HG02938 (cell line): ENCODE data around the gene IQSEC3.
"Not testable (repeated sequence)": the region's sequence is repeated elsewhere in the genome, so short reads cannot be mapped to it uniquely, and the experiment has no call there.

Experiments used
- ATAC-seq: cut with Tn5 transposase; IDR thresholded peaks from one replicate; pipeline ENCODE4 v1.9.1; 2021; ENCODE audit warnings: mild to moderate bottlenecking, moderate library complexity; ENCODE audit not compliant: unreplicated experiment

IQSEC3 gene

GRCh38 chr12:52902-53734, 13.4 kb upstream of the IQSEC3 start:
- ATAC-seq: not testable (repeated sequence)

- ATAC-seq: no peak
These were observed 12.5 kb upstream of the IQSEC3 start for GRCh38 chr12:53735-54730.

- ATAC-seq: no peak
These were observed 11.6 kb upstream of the IQSEC3 start for GRCh38 chr12:54750-55535.

- no peak for ATAC-seq
These were observed 9.8 kb upstream of the IQSEC3 start for GRCh38 chr12:56683-57346.

- ATAC-seq: no peak
These were observed 9.0 kb upstream of the IQSEC3 start for GRCh38 chr12:57539-57938.

- ATAC-seq: no peak
These were observed 7.7 kb upstream of the IQSEC3 start for GRCh38 chr12:58832-59231.

GRCh38 chr12:61845-62244, 4.7 kb upstream of the IQSEC3 start:
- ATAC-seq: not testable (repeated sequence)

GRCh38 chr12:65491-66063, 990 bp upstream of the IQSEC3 start:
- ATAC-seq: not testable (repeated sequence)

- ATAC-seq: peak; percentile 83
These were observed 376 bp downstream of the IQSEC3 start for GRCh38 chr12:66782-67504.

- not testable (repeated sequence) for ATAC-seq
These were observed 3.1 kb downstream of the IQSEC3 start for GRCh38 chr12:69677-70076.

- ATAC-seq: not testable (repeated sequence)
These were observed 4.0 kb downstream of the IQSEC3 start for GRCh38 chr12:70541-70940.

GRCh38 chr12:72018-72417, 5.5 kb downstream of the IQSEC3 start:
- ATAC-seq: not testable (repeated sequence)

GRCh38 chr12:74420-75190, 8.0 kb downstream of the IQSEC3 start:
- not testable (repeated sequence) for ATAC-seq

- not testable (repeated sequence) for ATAC-seq
These were observed 9.0 kb downstream of the IQSEC3 start for GRCh38 chr12:75541-75940.

- ATAC-seq: not testable (repeated sequence)
These were observed 9.5 kb downstream of the IQSEC3 start for GRCh38 chr12:76102-76501.

GRCh38 chr12:76551-76950, 10.0 kb downstream of the IQSEC3 start:
- not testable (repeated sequence) for ATAC-seq

GRCh38 chr12:77101-77719, 10.6 kb downstream of the IQSEC3 start:
- ATAC-seq: not testable (repeated sequence)
